ENCODE data around the gene GRIK4.

GRCh38 chr11:120974466-120974865 is 462.9 kb downstream of the GRIK4 start:
- no peak for TF ChIP-seq CTCF (IDR thresholded peaks at IDR 0.05)
- TF ChIP-seq POLR2A (IDR thresholded peaks at IDR 0.05): no peak
